ENCODE measurements around the gene SYT7. TPM values are rescaled to one million over a fixed set of nuclear protein-coding genes. Genes with fewer than 3 reads are reported as not detected.

SYT7 gene
- total and polyA plus RNA-seq, 2 donors (not counting 1 experiment from before 2014, with no cell fraction given), result not detected

- Mint-ChIP-seq H3K4me1 (peaks cover 12% of the 10 kb centered on the region), H3K27me3 (peaks cover 47% of the 10 kb centered on the region), H3K27ac (no peak overlapping the region), H3K4me3 (peak overlapping the region; percentile 63), H3K9me3 (ENCODE audit: insufficient read depth) (no peaks in the 10 kb centered on the region)
- H3K4me2 ChIP-seq (replicated peaks; ENCODE audit: low read depth, low read length, poor library complexity, severe bottlenecking), result peak overlapping the region; percentile 83
- ChIA-PET POLR2A (no interaction called here), CTCF (no interaction called here)
- H3K4me1 ChIP-seq (ENCODE audit: control insufficient read depth in 2 of 2, insufficient read depth in 2 of 2, low read length in 2 of 2), result peaks cover 17% of the 10 kb centered on the region in 2 donors
- intact Hi-C loops (cut with micrococcal nuclease), result no loop called here
- peak overlapping the region in 3 of 5 experiments; percentile 34 to 46 (median 40) for H3K4me3 ChIP-seq (ENCODE audit: control extremely low read depth in 1 of 5, extremely low read depth in 1 of 5, insufficient read depth in 1 of 5, low read depth in 2 of 5, low read length in 4 of 5)
- H3K36me3 ChIP-seq (replicated peaks in 1 of 2; ENCODE audit: control extremely low read depth in 1 of 2, control insufficient read depth in 1 of 2, extremely low read depth in 1 of 2, insufficient read depth in 2 of 2, low read length in 1 of 2), result no peaks in the 10 kb centered on the region
- TF ChIP-seq EZH2 (IDR thresholded peaks at IDR 0.05; ENCODE audit: borderline replicate concordance, insufficient read depth, low read depth, low read length, poor library complexity, severe bottlenecking), result no peak
- TF ChIP-seq CTCF (IDR thresholded peaks at IDR 0.05), result peak; percentile 38
- peaks cover 0 to 9% (median 0%) of the 10 kb centered on the region in 3 donors for H3K9me3 ChIP-seq (ENCODE audit: control extremely low read depth in 1 of 3, control insufficient read depth in 2 of 3, insufficient read depth in 1 of 3, low read length in 2 of 3)
- ATAC-seq (ENCODE audit: low read depth) (peak; percentile 63), DNase-seq (peak; percentile 80)
- no peaks in the 10 kb centered on the region for H4K20me1 ChIP-seq (ENCODE audit: control insufficient read depth, insufficient read depth, low read length, poor library complexity, severe bottlenecking)
- H3K79me2 ChIP-seq (ENCODE audit: control insufficient read depth, insufficient read depth, low read length), result no peaks in the 10 kb centered on the region
- peak overlapping the region; percentile 5 for H3K9ac ChIP-seq (ENCODE audit: low read length)
- peaks cover 0 to 56% (median 17%) of the 10 kb centered on the region in 4 experiments for H3K27me3 ChIP-seq (replicated peaks in 1 of 4; ENCODE audit: control extremely low read depth in 1 of 4, control insufficient read depth in 3 of 4, insufficient read depth in 4 of 4, low read length in 3 of 4)
- H2AFZ ChIP-seq (ENCODE audit: insufficient read depth, low read depth, low read length, poor library complexity, severe bottlenecking), result peak overlapping the region; percentile 50
- H3K27ac ChIP-seq (ENCODE audit: low read length in 2 of 2), result no peak overlapping the region
- WGBS (ENCODE audit: insufficient coverage), result 5% methylated on average over 117 of the region's 117 CpGs
Observed at GRCh38 chr11:61509043-61510029, 71.5 kb downstream of the SYT7 start.
